Bone marrow (tissue), 2 donors: ENCODE results near the gene FRK.
"Not testable (repeated sequence)": the region's sequence is repeated elsewhere in the genome, so short reads cannot be mapped to it uniquely, and the experiment has no call there.

Source experiments
- DNase-seq, 2 donors: peaks; one replicate each; lab custom pipeline; 2025; lab: John Stamatoyannopoulos, UW

Gene FRK

DNA sequence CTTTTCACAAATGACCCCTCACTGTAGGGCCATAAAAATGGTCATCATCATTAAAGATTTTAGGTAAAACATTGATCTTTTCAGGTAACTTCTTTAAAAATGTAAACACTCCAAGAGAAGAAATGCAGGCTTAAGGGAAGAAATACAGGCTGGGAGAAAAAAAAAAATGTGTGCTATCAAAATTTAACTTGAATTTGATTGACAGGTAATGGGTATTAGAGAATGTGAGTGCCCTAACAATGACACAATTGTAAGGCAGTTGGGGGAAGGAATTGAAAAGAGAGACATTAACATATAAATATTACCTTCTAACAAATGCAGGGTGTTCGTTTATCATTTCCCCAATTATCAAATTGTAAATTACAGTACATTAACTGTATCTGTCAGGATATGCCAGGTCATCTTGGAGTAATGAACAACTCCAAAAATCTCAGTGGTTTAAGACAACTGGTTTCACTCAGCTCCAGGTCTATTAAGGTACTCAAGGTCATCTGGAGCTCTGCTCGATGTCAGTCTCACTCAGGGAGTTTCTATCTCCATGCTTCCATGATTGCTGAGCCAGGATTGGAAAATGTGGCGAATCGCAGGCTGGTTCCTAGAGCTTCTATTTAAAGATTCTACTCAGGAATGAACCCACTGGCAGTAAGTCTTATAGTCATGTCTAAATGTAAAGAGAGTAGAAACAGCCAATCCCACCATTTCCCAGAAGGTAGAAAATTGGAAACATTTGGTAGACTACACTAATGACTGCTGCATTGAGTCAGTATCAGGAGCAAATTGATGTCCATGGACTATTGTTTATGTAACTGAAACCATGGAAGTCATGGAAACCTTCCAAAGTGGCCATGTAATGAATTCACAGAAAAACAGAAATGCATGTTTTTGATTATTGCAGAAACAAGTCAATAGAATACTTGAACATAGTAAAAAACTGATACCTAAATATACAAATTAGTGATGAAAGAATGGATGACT is 55.6 kb downstream of the FRK start:
- no peak for DNase-seq

DNA sequence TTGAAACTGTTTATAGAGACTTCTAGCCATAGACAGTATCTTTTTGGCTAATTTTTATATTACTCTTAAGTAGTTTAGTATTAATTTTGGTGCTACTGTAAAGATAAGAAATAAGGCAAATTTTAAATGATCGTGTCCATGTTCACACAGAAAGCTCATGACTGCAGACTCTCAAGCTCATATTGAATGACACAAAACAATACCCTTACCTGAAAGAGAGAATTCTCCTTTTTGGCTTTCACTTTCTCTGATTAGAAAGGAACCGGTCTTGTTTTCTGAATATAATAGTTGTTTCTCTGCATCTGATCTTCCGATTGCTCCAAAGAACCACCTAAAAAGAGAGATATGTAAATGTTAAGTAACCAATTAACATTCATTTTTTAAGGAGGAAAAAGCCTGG is 57.0 kb downstream of the FRK start:
- no peak for DNase-seq

DNA sequence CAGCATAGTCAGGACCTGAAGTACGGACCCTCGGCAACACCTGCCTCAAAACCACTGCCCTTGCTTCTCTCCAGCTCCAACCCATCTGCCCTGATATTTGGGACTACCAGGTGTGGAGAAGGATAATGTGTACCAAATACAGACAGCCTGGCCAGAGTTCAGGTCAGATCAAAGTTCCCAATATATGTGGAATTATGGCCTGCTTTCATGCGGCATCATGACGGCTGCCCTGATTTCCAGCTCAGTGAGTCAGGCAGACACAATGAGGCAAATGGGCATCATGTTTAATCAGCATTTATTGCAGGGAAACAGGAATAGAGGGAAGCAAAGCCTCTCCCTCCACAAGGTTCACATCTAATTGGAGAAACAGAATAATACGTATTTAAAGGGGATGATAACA is 57.9 kb downstream of the FRK start:
- DNase-seq, result no peak

DNA sequence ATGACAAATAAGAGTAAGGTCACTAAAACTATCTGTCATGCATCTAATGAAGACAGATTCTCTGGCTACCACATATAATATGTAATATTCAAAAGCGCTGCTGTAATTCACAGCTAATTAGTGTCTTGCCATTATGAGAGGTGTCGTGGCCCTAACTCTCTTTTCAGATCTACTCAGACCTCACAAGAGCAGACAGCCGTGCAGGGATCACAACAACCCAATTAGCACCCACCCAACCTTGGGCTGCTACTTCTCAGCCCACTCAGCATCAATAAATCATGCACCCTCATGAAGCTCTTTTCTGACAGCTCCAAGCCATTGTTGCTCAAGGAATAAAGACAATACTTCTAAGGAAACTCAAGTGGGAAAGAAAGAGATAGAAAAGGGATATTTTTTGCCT is 61.5 kb downstream of the FRK start:
- DNase-seq, result no peak

DNA sequence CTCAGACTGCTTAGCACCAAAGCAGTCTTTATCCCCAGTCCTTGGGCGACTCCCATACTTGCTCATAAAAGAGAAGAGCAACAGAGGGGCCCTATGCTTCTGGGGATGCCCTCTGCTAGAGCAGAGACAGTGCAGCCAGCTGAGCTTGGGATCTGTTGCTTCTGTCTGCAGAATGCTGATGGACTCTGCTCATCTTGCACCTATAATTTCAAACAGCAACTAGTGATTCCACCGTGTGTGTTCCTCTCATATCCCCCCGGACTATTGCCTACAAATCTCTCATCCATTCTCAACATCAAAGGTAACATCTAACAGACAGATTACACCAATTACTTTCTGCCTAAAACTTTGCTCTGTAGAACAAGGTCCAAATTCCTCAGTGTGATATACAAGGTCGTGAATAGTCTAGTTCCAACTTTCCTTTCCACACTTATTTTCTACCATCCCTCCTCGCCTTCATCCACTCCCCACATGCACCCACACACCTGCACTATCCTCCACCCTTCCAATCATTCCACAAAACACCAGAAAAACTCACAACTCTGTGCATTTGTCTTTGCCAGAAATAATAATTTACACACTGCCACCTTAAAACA is 62.6 kb downstream of the FRK start:
- DNase-seq, result no peak

DNA sequence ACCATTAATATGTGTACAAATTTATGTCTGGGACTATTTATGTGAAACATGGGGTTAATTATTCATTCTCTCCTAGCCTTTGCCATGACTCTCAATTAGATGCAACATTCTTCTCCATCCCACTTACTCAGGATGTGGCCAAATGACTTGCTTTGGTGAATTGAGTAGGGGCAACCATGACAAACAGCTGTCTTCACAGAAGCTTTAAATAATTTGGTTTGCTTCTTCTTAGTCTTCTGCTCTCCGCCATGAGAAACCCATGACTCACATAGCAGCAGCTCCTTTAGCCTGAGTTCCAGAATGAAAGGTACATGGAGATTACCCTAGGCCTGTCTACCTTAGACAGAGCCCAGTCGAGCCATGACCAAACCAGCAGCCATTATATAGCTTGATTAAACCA is 74.7 kb downstream of the FRK start:
- no peak for DNase-seq

DNA sequence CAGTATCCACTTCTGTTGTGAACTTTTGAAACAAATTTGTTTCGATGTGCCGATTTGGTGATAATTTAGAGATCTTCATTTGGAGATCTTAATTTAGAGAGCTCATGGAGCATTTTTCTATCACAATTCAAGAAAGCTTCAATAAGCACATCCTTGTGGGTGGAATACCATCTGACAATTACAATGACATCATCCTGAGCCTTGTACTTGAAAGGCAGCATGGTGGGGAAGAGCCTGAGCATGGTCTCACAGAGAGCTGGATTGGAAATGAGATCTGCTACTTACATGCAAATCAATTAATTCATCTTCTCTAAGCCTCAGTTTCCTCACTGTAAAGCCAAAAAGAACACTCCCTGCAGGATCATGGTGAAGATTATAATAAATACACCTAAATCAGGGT is 75.9 kb downstream of the FRK start:
- no peak for DNase-seq

DNA sequence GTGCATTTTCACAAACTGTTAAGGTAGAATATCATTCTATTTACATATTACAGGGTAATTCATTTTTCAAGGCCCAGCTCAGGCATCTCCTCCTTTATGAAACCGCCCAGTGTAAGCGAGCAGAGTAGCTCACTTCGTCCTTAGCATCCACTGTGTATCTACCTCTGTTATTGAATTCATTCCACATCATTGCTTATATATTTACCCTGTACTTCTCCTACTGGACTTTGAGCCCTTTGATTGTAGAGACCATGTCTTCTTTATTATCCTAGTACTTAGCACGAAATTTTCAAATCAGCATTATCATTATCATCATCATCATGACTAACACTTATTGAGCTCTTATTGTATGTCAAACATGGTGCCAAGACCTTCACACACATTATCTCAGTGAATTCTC is 76.7 kb downstream of the FRK start:
- no peak for DNase-seq

DNA sequence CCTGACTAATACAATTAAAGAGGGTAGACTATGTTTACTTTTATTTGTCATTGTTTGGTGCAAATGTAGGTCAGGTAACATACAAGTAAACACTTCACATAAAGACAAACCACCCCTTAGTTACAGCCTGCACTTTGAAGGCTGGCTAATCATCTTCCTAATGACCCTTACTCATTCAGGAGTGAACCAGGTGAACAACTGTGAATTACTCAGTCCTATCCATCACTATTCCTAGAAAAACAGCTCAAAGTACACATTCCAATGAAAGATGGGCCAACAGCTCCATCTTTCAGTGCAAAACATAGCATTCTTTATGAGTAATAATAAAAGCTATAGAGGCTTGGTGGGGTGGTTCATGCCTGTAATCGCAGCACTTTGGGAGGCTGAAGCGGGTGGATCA is 78.2 kb downstream of the FRK start:
- no peak for DNase-seq

DNA sequence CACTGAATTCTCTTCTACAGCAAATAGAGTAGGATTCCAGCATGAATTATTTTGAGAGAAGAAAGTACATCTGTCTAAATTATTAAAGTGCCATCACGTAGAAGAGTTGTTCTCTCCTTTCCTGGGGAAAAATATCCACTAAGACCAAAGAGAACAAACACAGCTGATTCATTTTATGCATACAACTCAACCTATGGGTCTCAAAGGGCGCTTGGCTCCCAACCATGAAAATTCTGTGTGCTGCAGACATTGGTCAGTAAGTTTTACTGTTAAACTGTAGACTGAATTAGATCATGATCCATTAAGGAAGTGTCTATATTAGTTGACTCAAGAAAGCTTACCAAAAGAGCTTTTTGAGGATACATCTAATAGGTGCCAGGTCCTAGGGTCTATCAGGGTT is 83.5 kb downstream of the FRK start:
- DNase-seq, result no peak

DNA sequence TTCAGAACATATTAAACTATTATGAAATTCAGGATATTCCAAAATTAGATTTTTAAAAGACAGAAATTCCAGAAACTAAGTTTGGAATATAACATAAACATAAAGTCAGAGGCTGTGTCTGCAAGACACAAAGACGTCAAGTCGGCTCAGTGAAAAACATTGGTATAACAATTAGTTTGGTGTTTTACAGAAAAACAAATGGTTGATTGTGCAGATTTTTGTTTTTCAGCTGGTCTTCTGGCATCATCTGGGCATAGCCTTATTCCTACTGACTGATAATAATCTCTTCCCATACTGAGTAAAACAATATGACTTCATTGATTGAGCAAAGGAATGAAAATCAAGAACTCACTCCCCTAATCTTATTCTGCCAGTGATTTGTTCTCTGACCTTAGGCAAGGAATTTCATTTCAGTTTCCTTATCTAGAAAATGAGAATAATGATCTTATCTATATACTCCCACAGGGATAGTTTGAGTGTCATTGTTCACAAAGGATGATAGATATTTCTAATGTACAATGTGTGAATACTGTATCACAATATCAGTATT is 84.3 kb downstream of the FRK start:
- DNase-seq, result no peak

DNA sequence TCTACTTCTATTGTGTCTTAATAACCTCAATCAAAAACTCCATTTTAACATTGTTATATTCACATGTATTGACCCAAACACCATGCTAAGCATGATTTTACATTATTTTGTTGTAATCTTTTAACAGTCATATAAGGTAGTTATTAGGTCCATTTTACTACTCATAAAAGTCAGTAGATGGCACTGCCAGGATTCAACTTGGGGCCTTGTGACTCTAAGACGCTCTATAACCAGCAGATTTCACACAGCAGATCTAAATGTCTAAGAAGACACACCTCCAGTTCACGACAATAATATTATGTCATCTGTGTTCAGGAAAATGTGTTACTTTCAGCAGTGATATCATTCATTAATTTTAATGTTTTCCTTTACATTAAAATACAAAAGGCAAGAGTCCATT is 88.0 kb downstream of the FRK start:
- no peak for DNase-seq

DNA sequence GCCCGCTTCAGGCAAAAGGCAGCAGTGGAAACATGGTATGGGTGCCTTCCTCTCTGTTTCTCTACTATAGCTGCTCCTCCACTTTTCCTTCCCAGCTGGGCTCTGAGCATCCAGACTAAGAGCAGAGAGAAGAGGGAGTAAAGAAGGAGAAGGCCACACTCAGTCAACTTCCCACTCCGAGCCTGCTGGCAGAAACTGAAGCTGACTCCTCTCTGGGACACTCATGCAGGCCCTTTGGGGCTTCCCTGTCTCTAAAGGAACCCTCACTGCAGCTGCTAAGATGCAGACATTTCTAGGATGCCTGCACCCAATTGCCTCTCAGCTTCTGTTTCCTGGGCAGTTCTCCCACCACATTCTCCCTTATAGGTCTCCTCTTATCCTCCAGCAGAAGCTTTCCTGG is 88.9 kb downstream of the FRK start:
- no peak for DNase-seq

DNA sequence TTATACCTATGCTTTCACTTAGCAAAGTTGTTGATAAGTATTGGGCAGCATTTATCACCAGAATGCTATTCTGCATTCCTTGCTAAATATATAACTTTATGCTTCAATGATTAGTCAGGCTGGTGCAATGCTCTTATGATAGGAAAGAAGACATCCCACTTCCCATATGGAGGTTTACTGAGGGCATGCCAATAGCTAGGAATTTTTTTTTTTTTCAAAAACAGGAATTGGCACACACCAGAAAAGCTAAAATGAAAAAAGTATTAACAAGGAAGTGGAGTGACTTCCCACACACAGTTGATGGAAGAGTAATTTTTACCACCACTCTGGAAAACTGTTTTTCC is 90.8 kb downstream of the FRK start:
- DNase-seq, result no peak

DNA sequence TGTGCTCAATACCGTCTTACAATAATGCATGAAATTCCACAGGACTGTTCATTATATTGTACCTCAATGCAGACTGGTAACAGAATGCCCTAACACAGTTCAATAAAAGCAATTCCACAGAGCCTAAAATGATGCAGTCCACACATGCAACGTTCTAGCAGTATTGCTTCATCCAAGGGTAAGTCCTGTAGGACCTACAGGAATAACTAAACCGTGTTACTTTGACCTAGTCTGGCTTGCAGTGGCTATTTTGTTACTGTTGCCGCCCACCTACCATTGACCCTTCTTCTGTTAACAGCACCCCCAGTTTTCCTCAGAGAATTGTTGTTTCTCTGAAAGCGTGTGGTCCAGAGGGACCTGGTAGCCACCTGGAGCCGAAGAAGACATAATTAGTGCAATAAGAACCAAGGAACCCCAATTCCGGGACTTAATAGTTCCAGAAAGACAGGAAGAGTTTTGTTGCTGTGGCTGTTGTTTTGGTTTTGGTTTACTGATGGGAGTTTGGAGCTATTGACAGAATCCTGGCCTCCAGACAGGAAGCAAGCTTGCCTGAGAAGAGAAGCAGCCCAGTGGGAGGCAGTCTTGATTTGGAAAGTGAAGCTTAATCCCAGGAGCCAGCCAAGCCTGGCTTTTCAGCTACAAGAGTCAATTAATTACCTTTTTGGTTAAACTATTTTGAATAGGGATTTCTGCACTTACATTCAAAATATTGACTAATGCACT is 91.3 kb downstream of the FRK start:
- no peak for DNase-seq

DNA sequence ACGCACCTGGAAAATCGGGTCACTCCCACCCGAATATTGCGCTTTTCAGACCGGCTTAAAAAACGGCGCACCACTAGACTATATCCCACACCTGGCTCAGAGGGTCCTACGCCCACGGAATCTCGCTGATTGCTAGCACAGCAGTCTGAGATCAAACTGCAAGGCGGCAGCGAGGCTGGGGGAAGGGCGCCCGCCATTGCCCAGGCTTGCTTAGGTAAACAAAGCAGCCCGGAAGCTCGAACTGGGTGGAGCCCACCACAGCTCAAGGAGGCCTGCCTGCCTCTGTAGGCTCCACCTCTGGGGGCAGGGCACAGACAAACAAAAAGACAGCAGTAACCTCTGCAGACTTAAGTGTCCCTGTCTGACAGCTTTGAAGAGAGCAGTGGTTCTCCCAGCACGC is 100.4 kb downstream of the FRK start:
- DNase-seq, result not testable (repeated sequence)

DNA sequence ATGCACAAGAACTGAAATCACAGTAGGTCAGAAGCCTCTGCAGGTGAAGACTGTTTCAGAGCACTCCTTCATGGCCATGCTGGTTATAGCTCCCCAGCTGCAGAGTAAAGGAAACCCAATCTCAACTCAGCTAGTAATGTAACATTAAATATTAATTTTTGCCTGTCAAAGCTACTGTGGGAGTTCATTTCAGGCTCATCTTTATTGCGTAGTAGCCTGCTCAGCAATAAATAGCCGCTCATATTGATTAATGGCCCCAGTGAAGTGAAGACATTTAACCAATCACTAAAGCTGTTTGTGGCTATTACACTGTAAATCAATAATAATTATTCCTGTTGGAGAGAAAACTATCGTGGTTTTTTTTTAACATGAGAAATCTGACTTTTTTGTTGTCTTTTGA is 101.7 kb downstream of the FRK start:
- DNase-seq, result no peak

DNA sequence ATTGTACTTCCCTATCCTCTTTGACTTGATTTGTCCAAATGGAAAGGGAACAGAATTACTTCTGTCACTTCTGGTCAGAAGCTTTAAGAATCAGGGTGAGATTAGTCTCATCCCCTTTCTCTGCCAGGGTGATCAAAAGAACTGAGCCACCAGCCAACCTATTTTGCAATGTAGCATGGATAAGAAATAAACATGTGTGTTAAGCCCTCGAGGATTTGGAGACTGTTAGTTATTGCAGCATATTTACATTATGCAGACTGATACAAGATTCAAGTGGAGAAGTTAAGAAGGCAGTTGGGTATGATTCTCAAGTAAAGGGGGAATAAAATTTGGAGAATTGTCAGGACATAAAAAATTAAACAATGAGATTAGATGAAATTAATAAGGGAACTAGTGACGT is 106.0 kb downstream of the FRK start:
- no peak for DNase-seq

DNA sequence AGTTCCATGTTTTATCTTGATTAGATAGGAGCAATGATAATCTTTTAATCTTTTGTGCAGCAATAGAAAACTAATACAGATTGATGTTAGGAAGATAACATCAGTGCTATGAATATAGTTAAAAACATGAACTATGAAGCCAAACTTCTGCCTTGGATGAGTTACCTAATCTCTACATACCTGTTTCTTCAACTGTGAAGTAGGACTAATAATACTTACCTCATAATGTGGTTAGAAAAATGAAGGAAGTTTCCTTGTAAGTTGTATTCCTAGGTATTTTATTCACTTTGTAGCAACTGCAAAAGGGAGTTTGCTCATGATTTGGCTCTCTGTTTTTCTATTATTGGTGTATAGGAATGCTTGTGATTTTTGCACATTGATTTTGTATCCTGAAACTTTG is 111.9 kb downstream of the FRK start:
- DNase-seq, result no peak

DNA sequence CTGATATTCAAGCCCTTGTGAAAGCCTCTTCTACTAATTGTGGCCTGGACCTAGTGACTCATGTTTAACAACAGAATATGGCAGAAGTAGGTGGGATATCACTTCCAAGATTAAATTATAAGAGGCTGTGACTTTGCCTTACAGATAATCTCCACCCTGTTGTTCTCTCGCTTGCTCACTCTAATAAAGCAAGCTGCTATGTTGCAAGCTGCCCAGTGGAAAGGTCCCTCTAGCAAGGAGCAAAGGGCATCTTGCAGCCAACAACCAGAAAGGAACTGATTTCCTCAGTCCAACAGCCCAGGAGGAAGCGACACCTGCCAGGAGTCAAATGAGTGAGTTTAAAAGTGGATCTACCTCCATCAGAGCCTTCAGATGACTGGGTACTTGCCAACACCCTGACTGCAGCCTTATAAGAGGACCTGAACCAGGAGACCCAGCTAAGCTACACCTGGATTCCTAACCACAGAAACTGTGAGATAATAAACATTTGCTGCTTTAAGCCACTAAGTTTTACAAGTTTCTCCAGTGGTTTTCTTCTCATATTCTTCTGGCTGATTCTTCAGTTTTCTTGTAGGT is 112.6 kb downstream of the FRK start:
- DNase-seq, result no peak

DNA sequence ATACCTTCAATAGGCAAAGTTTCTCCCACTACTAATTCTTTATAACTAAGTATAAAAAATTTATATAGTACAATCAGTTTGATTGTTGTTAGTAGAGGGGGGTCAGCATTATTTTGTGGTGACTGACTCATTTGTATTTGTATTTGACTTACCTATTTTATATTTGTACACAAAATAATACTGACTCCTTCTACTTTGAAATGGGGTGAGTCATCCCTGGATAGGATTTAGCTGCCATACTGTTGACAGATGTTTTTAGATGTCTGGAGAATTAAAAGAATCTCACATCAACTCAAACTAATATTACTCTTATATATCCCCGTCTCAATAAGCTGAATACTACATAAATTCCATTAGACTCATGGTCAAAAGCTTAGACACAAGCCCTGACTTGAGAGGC is 114.9 kb downstream of the FRK start:
- no peak for DNase-seq

DNA sequence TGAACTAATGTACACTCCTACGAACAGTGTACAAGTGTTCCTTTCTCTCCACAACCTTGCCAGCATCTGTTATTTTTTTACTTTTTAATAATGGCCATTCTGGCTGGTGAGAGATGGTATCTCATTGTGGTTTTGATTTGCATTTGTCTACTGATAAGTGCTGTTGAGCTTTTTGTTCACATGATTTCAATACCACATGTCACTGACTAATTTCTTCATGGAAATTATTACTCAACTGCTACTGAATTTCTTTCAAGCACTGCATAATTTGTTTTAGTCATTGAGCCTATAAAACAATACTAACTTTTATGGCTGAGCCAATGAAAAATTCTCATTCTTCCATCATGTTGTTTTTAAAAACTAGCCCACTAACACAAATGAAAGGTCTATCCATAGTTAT is 115.4 kb downstream of the FRK start:
- no peak for DNase-seq

DNA sequence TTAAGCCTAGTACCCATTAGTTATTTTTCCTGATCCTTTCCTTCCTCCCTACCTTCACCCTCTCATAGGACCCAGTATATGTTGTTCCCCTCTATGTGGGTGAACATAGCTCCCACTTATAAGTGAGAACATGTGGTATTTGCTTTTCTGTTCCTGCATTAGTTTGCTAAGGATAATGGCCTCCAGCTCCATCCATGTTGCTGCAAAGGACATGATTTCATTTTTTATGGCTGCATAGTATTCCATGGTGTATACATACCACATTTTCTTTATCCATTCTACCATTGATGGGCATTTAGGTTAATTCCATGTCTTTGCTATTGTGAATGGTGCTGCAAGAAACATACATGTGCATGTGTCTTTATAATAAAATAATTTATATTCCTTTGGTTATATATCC is 115.9 kb downstream of the FRK start:
- DNase-seq, result not testable (repeated sequence)
